ENCODE measurements around the gene MAP4K3.

Gene MAP4K3

GRCh38 chr2:39362595-39362994 lies 74.5 kb downstream of the MAP4K3 start:
- ChIA-PET CTCF (interaction anchor here (0.5 to 1.9 kb wide), 4 partner anchors 17 to 408 kb away, joined by 3 to 5 read pairs (median 4); no protein-coding TSS in a partner anchor), POLR2A (no interaction called here)
- no peaks in the 10 kb centered on the region for H3K36me3 ChIP-seq (ENCODE audit: control insufficient read depth in 2 of 2, insufficient read depth in 1 of 2, low read length in 2 of 2)

DNA sequence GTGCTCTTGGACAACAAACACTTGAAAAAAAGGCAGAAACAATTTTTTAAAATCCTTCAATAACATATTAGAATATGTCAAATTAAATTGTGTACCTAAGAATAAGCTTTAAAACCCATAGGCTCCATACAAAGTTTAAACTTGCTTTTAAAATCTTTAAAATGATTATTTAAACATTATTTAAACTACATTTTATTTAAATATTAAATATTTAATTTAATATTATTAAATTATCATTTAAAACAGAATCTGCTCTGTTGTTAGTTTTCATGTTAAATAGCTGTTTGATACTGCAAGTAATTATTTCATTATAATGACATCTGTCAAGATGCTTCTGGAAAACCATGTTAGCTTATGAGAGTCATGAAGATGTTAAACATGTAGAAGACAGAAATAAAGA lies 75.6 kb downstream of the MAP4K3 start:
- TF ChIP-seq GFI1B (tag by site-specific recombination; IDR thresholded peaks at IDR 0.05) (no peak), ZBTB21 (tag by site-specific recombination; IDR thresholded peaks at IDR 0.05) (no peak), ZNF266 (tag by site-specific recombination; IDR thresholded peaks at IDR 0.05; ENCODE audit: low read depth) (no peak), KLF8 (tag by site-specific recombination; IDR thresholded peaks at IDR 0.05) (no peak), ZFP41 (tag by site-specific recombination; IDR thresholded peaks at IDR 0.05; ENCODE audit: borderline replicate concordance) (no peak), PRDM6 (tag by site-specific recombination; IDR thresholded peaks at IDR 0.05) (no peak), AEBP2 (tag by site-specific recombination; IDR thresholded peaks at IDR 0.05; ENCODE audit: borderline replicate concordance) (no peak), ZNF132 (tag by site-specific recombination; IDR thresholded peaks at IDR 0.05; ENCODE audit: borderline replicate concordance) (no peak), ZBTB20 (tag by site-specific recombination; IDR thresholded peaks at IDR 0.05) (no peak), ZNF157 (tag by site-specific recombination; IDR thresholded peaks at IDR 0.05) (no peak), GLI4 (tag by site-specific recombination; IDR thresholded peaks at IDR 0.05) (no peak), ZNF112 (tag by site-specific recombination; IDR thresholded peaks at IDR 0.05) (no peak), KLF9 (tag by site-specific recombination; IDR thresholded peaks at IDR 0.05; ENCODE audit: low read depth) (no peak)
- TF ChIP-seq, protein P1, sequence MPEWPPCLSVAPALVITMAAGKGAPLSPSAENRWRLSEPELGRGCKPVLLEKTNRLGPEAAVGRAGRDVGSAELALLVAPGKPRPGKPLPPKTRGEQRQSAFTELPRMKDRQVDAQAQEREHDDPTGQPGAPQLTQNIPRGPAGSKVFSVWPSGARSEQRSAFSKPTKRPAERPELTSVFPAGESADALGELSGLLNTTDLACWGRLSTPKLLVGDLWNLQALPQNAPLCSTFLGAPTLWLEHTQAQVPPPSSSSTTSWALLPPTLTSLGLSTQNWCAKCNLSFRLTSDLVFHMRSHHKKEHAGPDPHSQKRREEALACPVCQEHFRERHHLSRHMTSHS (tag by site-specific recombination; IDR thresholded peaks at IDR 0.05), result no peak
- Histone ChIP-seq H3K36me3 (ENCODE audit: control insufficient read depth in 2 of 2, insufficient read depth in 1 of 2, low read length in 2 of 2) (no peaks in the 10 kb centered on the region), H3K4me3 (ENCODE audit: low read depth, low read length) (no peak overlapping the region), H3K4me1 (ENCODE audit: control insufficient read depth, insufficient read depth, low read length) (no peaks in the 10 kb centered on the region), H3K9me3 (ENCODE audit: control insufficient read depth, insufficient read depth, low read depth, low read length) (no peaks in the 10 kb centered on the region), H3K27ac (ENCODE audit: extremely low read depth, low read depth, low read length) (no peak overlapping the region)
- ChIA-PET POLR2A (no interaction called here), CTCF (interaction anchor here (0.7 to 1.9 kb wide), 3 partner anchors 10 to 572 kb away, joined by 3 to 5 read pairs (median 3); no protein-coding TSS in a partner anchor)

More at GRCh38 chr2:39362595-39362994, 74.5 kb downstream of the MAP4K3 start:
- no peaks in the 10 kb centered on the region for H3K9me3 ChIP-seq (ENCODE audit: control insufficient read depth, insufficient read depth, low read depth, low read length)
- peak; percentile 76; the same call in 1 of the 2 replicates for TF ChIP-seq ZNF280D (tag by site-specific recombination; IDR thresholded peaks at IDR 0.05)
- no peak for TF ChIP-seq ZNF510 (tag by site-specific recombination; IDR thresholded peaks at IDR 0.05; ENCODE audit: insufficient replicate concordance)
- H3K27ac ChIP-seq (ENCODE audit: extremely low read depth, low read depth, low read length), result no peak overlapping the region
- no peak overlapping the region for H3K4me3 ChIP-seq (ENCODE audit: low read depth, low read length)
- H3K4me1 ChIP-seq (ENCODE audit: control insufficient read depth, insufficient read depth, low read length), result no peaks in the 10 kb centered on the region
